ENCODE data around the gene CLOCK.

- TF ChIP-seq, protein P1, sequence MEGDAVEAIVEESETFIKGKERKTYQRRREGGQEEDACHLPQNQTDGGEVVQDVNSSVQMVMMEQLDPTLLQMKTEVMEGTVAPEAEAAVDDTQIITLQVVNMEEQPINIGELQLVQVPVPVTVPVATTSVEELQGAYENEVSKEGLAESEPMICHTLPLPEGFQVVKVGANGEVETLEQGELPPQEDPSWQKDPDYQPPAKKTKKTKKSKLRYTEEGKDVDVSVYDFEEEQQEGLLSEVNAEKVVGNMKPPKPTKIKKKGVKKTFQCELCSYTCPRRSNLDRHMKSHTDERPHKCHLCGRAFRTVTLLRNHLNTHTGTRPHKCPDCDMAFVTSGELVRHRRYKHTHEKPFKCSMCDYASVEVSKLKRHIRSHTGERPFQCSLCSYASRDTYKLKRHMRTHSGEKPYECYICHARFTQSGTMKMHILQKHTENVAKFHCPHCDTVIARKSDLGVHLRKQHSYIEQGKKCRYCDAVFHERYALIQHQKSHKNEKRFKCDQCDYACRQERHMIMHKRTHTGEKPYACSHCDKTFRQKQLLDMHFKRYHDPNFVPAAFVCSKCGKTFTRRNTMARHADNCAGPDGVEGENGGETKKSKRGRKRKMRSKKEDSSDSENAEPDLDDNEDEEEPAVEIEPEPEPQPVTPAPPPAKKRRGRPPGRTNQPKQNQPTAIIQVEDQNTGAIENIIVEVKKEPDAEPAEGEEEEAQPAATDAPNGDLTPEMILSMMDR (IDR thresholded peaks at IDR 0.05) = no peak
- TF ChIP-seq POLR2A (IDR thresholded peaks at IDR 0.05) = no peak
Observed at GRCh38 chr4:55393461-55394320, 153.0 kb downstream of the CLOCK start.
